Type B pancreatic cell (in vitro differentiated cells): Measurements from ENCODE around the gene PPTC7. TPM values are rescaled to one million over a fixed set of nuclear protein-coding genes. Genes with fewer than 3 reads are reported as not detected.
A peak's percentile ranks its signal among the peaks of the same experiment; 100 is the strongest.

Source experiments
- DNase-seq: peaks from one replicate; pipeline ENCODE4 v3.0.0; 2021; ENCODE audit warnings: mixed read lengths; ENCODE audit not compliant: unreplicated experiment; ENCODE audit errors: extremely low spot score
- H3K27ac Mint-ChIP-seq: 2 replicates; pipeline ENCODE4 v1.8.0; 2021; ENCODE audit warnings: mild to moderate bottlenecking, mixed read lengths
- H3K27me3 Mint-ChIP-seq: 2 replicates; pipeline ENCODE4 v1.8.0; 2021; ENCODE audit warnings: mixed read lengths
- H3K36me3 Mint-ChIP-seq: 2 replicates; pipeline ENCODE4 v1.8.0; 2021; ENCODE audit warnings: mixed read lengths
- H3K4me1 Mint-ChIP-seq: one replicate; pipeline ENCODE4 v1.8.0; 2021; ENCODE audit warnings: mixed read lengths; ENCODE audit not compliant: unreplicated experiment
- H3K4me3 Mint-ChIP-seq: 2 replicates; pipeline ENCODE4 v1.8.0; 2021; ENCODE audit warnings: mild to moderate bottlenecking, mixed read lengths
- H3K9me3 Mint-ChIP-seq: 2 replicates; pipeline ENCODE4 v1.8.0; 2021; ENCODE audit warnings: mixed read lengths
- total RNA-seq: library from RNA; stranded (reverse); gene quantifications from 2 replicates; pipeline ENCODE4 v1.2.1, GENCODE V29; 2021; ENCODE audit warnings: low replicate concordance
- TF ChIP-seq, protein P1 (sequence below): fragments of 200-600 bp; sonication (generic); conservative IDR thresholded peaks from 2 replicates; pipeline ENCODE4 v1.5.0; 2021; ENCODE audit warnings: antibody characterized with exemption, mild to moderate bottlenecking

PPTC7 gene
- total RNA-seq, 1 donor from 2014 or later, result 14.5 TPM

DNA sequence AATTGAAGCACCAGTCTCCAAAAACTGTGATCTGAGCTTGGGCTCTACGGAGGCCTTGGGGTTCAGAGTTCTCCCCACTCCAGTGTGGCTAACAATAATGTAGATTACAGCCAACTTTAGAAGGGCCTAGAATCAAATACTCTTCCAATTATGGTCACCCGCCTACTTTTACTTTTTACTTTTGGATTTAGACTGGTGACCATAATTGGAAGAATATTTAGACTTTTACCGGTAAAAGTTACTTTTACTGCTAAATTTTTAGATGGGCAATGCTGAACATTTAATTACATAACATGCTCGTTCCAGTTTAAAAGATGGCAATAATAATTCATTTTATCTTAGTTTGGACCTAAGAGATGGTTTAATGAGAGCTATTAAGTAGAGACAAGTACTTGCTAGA is 39.2 kb downstream of the PPTC7 start:
- no peak for DNase-seq
- peaks cover 28% of the 10 kb centered on the region for H3K36me3 Mint-ChIP-seq
- TF ChIP-seq, protein P1, sequence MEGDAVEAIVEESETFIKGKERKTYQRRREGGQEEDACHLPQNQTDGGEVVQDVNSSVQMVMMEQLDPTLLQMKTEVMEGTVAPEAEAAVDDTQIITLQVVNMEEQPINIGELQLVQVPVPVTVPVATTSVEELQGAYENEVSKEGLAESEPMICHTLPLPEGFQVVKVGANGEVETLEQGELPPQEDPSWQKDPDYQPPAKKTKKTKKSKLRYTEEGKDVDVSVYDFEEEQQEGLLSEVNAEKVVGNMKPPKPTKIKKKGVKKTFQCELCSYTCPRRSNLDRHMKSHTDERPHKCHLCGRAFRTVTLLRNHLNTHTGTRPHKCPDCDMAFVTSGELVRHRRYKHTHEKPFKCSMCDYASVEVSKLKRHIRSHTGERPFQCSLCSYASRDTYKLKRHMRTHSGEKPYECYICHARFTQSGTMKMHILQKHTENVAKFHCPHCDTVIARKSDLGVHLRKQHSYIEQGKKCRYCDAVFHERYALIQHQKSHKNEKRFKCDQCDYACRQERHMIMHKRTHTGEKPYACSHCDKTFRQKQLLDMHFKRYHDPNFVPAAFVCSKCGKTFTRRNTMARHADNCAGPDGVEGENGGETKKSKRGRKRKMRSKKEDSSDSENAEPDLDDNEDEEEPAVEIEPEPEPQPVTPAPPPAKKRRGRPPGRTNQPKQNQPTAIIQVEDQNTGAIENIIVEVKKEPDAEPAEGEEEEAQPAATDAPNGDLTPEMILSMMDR, result no peak
- H3K27me3 Mint-ChIP-seq, result no peaks in the 10 kb centered on the region
- no peak overlapping the region for H3K27ac Mint-ChIP-seq
- H3K4me1 Mint-ChIP-seq, result peaks cover 8% of the 10 kb centered on the region
- no peaks in the 10 kb centered on the region for H3K9me3 Mint-ChIP-seq
- H3K4me3 Mint-ChIP-seq, result no peak overlapping the region

DNA sequence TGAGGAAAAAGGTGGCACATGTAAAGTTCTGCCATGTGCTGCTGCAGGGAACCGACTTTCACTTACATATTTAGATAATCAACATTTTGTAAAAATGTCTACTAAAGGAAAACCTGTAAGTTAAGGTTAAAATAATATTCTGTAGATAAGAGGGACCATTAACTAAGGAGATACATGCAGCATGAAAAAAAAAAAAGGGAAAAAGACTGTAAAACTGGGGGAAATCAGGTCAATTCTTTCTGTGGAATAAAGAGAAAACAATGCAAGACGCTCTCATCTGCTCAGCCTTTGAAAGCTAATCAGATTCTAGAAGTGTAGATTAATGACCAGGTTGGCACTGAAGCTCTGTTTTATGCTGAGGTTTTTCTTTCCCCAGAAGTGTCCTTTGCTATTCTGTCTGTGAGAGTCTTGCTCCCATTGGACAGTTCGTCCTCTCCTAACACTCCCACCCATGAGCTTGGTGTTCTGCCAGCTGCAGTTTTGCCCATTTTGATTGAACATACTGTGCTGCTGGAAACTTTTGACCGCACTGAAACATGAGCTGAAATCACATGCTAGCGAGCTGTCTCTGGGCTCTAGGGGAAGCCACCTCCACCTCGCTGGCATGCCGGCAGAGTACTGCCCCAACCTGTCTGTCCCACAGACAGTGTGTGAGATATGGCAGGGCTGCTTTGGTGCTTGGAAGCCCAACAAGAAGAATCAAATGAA is 39.7 kb downstream of the PPTC7 start:
- H3K36me3 Mint-ChIP-seq, result peaks cover 29% of the 10 kb centered on the region
- H3K4me3 Mint-ChIP-seq, result no peak overlapping the region
- peaks cover 8% of the 10 kb centered on the region for H3K4me1 Mint-ChIP-seq
- H3K27ac Mint-ChIP-seq, result no peak overlapping the region
- DNase-seq, result no peak
- H3K9me3 Mint-ChIP-seq, result no peaks in the 10 kb centered on the region
- no peaks in the 10 kb centered on the region for H3K27me3 Mint-ChIP-seq
- TF ChIP-seq, protein P1, result no peak

DNA sequence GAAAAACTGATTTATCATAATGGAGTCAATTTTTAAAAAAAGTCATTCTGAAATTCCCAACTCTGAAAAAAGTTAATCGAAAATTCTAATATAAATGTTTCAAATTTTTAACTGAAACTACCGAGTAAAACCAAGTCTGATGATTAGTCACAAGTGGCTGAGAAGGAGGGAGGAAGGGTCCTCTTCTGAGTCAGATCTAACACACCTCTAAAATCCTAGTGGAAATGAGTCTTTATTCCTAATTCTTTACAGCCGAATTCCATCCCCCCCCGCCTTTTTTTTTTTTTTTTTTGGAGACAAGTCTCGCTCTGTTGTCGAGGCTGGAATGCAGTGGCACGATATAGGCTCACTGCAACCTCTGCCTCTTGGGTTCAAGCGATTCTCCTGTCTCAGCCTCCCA is 43.1 kb downstream of the PPTC7 start:
- Mint-ChIP-seq H3K27ac (no peak overlapping the region), H3K4me3 (no peak overlapping the region), H3K27me3 (no peaks in the 10 kb centered on the region), H3K4me1 (peaks cover 8% of the 10 kb centered on the region), H3K9me3 (no peaks in the 10 kb centered on the region), H3K36me3 (peaks cover 29% of the 10 kb centered on the region)
- DNase-seq, result no peak
- TF ChIP-seq, protein P1, result no peak

DNA sequence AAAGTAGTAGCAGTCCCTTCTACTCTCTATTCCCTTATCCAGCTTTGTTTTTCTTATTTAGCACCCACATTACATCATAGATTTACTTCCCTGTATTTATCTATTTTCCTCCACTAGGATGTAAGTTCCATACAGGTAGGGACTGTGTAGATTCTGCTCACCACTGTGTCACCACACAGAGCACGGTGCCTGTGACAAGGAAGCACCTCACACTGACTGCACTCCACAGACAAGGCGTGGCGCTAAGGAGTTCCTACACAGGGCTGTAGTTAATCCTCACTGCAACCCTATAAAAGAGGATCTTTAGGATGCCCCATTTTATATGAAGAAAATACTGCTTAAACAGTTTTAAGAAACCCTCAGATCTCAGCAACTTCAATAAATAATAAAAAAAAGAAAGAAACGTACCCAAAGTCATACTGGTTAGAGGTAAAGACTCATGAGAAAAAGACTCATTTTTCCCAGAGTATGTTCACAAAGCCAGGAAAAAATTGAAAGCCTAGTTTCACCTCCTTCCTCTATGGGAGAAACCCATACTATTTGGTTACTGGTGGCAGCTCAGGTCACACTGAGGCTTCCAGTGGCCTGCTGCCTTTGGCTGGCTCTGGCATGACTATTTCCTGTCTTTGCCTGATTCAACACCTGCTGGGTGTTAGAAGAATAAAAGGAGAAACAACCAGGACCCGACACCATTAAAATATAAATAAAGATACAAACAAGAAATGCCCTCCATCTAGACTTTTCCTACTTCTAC is 44.1 kb downstream of the PPTC7 start:
- DNase-seq, result no peak
- H3K4me1 Mint-ChIP-seq, result peaks cover 8% of the 10 kb centered on the region
- peak overlapping the region; percentile 63 for H3K27ac Mint-ChIP-seq
- H3K9me3 Mint-ChIP-seq, result no peaks in the 10 kb centered on the region
- TF ChIP-seq, protein P1, result no peak
- no peaks in the 10 kb centered on the region for H3K27me3 Mint-ChIP-seq
- H3K36me3 Mint-ChIP-seq, result peaks cover 29% of the 10 kb centered on the region
- H3K4me3 Mint-ChIP-seq, result no peak overlapping the region

DNA sequence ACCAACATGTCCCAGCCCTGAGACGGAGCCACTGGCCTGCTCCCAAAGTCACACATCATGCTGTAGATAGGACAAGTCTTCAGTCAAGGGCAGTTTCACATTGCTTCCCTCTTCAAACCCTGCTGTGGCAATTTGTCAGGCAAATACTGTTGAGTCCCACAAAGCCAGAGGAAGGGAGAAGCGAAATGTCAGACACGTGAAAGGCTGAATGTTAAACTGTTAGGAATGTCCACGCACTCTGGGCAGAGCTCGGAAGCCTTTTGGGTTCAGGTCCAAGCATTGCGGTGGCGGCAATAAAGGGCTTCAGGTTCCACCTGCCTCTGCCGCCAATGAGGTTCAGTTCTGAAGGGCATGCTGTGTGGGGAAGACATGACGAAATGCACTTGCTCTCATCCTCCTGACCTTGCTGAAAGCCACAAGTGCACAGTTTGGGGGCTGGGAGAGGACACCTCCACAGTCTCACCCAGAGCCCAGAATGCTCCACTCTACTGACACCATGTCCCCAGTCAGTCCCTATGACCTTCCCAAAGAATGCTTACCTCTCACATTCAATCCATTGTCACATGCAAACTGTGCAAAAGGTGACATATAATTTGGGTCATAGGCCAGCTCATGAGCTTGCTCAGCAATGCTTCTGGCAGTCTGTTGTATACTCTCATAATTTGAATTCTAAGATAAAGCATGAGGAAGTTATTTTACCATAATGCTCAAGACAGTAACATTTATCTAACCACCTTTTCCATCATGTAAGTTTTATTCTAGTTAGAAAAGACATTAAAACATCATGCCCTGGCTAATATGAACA is 45.3 kb downstream of the PPTC7 start:
- Mint-ChIP-seq H3K4me3 (no peak overlapping the region), H3K27me3 (no peaks in the 10 kb centered on the region), H3K36me3 (peaks cover 22% of the 10 kb centered on the region), H3K27ac (peak overlapping the region; percentile 67), H3K9me3 (no peaks in the 10 kb centered on the region), H3K4me1 (no peaks in the 10 kb centered on the region)
- no peak for DNase-seq
- TF ChIP-seq, protein P1, result no peak
